Embryonic facial prominence (tissue), 1 donor: Measurements from ENCODE around the gene SNTG2.
A peak's percentile ranks its signal among the peaks of the same experiment; 100 is the strongest.
"Not testable (repeated sequence)": the region's sequence is repeated elsewhere in the genome, so short reads cannot be mapped to it uniquely, and the experiment has no call there.

Experiments used
- DNase-seq: peaks from one replicate; pipeline ENCODE4 v3.0.0-alpha.2; 2016; ENCODE audit errors: extremely low spot score

SNTG2 gene

DNA sequence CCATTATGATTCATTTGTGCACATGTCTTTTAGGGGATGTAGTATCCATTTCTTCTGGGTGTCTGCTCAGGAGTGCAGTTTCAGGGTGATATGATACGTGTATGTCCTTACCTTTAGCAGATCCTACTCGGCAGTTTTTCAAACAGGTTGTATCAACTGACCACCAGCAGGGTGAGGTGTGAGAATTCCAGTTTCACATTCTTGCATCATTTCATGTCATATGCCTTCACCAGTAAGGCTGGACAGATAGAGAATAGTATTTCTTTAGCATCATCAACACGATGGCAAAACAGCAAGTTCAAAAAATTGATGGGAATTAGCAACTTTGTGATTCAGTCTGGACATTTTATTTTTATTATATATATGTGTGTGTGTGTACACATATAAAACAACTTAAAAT lies 232.7 kb downstream of the SNTG2 start:
- DNase-seq: no peak

DNA sequence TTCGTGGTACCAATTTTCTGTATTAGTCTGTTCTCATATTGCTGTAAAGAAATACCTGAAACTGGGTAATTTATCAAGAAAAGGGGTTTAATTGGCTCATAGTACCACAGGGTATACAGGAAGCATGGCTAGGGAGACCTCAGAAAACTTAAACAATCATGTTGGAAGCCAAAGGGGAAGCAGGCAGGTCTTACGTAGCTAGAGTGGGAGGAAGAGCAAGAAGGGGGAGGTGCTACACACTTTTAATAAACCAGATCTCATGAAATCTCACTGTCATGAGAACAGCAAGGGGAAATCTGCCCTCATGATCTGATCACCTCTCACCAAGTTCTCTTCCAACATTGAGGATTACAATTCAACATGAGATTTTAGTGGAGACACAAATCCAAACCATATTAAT lies 235.8 kb downstream of the SNTG2 start:
- no peak for DNase-seq

DNA sequence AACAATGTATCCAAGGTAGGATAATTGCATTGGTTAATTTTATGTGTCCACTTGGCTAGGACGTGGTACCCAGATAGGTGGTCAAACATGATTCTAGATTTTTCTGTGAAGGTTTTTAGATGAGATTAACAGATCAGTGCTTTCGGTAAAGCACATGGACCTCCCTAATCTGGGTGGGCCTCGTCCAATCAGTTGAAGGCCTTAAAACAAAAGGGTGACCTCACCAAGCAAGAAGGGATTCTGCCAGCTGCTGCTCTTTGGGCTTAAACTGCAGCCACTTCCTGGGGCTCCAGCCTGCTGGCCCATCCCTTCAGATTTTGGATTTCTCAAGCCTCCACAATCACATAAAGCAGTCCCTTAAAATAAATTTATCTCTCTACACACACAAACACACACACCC lies 236.5 kb downstream of the SNTG2 start:
- DNase-seq: no peak

DNA sequence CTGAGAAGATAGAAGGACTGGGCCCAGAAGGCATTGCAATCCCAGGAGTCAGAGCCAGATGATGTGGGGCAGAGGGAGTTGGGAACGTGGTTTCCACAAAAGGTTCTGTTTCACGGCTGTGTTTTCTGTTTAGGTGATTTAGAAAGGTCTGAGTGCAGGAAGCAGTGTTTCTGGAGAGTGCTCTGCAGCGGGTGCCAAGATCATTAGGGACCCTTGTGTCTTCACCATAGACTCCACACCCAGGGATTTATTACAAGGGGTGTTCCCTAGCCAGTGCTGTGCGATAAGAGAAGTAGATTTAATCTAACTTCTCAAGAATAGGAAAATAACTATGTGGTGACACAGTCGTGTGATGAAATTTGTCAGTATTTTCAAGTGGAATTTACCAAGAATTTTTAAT lies 241.5 kb downstream of the SNTG2 start:
- DNase-seq: no peak

DNA sequence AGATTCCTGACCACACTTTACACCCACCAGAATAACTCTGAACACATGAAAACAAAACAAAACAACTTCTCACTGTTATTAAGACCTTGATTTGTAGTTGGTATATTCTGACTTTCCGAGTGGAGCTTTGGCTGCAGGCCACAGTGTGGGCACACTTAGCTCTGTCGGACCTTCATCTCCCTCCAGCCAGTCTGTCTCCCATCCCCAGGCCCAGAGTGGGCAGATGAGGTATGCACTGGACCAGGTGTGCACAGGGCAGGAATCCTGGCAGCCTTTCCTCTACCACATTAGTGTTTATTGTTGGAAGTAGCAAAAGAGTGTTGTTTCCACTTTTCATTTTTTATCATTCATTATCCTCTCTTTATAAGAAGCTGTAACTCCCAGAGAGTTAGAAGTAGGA lies 243.2 kb downstream of the SNTG2 start:
- DNase-seq: no peak

DNA sequence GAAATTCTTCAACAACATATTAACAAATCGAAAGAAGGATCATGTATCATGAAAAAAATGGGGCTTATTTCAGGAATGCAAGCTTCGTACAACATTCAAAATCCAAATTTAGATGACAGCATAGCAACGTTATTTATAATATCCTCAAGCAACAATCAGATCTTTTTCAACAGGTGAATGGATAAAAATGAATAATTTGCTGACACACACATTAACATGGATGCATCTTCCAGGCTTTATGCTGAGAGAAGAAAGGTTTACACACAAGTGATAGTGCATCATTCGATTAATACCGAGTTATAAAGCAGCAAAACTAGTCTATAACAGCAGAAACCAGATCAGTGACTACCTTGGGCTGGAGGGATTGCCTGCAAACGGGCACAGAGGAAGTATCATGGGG lies 253.1 kb downstream of the SNTG2 start:
- DNase-seq: no peak

DNA sequence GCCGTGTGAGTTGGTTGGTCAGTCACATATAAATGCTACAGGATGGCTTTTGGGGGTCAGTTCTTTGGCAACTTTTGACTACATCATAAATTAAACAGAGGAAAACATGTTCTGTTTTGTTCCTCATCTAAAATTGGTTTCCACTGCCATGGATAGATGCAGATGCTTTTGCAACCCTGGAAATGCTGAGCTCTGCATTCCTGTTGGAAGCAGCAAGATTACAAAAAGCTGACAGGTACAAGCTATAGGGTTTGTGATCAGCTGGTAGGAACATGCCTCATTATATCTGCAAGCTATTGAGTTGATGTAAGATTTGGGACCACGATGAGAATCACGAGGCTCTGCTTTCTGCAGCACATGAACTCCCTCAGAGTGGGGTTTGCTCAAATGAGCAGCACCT lies 255.2 kb downstream of the SNTG2 start:
- no peak for DNase-seq

DNA sequence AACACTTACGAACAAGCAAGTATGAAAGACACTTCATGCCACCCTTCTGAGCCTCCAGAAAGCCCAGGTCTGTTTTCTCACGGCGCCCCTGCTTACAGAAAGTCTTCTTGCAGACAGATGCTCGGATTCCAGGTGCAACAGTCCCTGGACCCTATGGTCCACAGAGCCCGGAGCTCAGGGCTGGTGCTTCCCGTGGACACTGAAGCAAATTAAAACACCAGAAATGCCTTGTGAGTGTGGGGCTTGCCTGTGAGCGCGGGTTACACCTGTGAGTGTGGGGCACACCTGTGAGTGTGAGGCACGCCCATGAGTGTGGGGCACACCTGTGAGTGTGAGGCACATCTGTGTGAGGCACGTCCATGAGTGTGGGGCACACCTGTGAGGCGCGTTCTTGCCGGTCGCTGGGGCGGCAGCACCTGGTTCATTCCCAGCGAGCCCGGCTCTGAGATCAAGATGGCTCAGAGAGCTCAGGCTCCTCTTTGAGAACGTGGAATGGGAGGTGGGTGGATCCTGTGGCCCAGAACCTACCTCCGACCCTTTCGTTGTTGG lies 257.4 kb downstream of the SNTG2 start:
- no peak for DNase-seq

DNA sequence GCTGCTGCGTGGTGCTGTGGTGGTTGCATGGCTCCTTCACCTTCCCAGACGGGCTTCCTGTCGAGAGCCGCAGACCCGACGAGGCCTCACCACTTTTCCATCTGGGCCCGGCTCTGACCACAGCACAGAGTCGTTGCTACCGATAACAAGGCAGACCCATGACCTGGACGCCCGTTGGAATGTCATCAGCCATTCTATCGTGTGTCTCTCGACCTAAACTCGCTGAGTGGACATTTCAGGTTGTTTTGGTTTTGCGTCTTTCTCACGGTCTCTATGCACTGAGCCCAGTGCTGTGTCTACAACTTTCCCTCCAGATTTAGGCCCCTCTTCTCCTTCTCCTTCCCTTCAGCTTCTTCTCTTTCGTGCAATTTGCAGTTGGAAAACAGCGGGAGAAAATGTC lies 257.9 kb downstream of the SNTG2 start:
- no peak for DNase-seq

DNA sequence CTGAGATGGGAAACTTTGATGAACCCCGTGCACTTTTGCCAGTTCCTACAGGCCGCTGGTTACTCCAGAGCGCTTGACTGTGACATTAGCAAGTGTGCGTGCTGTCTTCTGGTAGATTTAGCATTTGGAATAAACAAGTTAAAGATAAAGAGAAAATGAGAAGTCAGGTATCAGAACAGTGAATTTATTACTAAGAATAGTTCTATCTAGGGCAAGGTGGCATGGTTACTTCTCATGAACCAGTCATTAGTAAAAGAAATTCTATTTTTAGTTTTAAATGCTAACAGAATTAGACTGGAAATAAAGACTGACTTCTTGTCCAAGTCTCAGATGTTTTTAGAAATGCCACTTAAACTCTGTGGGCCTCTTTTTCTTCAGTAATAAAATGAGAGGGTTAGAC lies 258.6 kb downstream of the SNTG2 start:
- DNase-seq: no peak

DNA sequence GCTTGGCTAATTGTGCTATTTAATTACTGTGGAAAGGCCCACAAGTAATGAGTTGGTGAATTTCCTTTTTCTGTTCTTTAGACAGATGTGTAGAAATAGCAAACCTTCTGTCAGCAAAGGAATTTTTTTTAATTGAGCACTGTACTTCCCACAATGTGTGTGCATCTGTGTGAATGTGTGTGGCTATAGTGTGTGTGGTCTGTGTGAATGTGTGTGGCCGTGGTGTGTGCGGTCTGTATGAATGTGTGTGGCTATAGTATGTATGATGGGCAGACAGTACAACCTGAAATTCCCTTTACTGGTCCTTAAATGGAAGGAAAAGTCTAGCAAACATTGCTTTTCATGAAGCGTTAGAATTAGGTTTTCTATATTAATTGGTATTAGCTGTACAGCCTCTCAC lies 259.1 kb downstream of the SNTG2 start:
- DNase-seq: no peak

DNA sequence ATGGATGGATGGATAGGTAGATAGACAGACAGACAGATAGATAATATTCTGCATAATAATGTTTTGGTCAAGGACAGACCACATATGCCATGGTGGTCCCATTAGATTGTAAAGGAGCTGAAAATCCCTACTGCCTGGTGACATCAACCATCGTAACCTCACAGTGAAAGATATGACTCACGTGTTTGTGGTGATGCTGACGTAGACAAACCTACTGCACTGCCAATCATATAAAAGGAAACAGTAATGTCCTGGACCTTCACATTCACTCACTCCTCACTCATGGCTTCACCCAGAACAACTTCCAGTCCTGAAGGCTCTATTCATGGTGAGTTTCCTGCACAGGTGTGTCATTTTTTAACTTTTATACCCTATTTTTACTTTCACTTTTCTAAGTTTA lies 259.7 kb downstream of the SNTG2 start:
- no peak for DNase-seq

DNA sequence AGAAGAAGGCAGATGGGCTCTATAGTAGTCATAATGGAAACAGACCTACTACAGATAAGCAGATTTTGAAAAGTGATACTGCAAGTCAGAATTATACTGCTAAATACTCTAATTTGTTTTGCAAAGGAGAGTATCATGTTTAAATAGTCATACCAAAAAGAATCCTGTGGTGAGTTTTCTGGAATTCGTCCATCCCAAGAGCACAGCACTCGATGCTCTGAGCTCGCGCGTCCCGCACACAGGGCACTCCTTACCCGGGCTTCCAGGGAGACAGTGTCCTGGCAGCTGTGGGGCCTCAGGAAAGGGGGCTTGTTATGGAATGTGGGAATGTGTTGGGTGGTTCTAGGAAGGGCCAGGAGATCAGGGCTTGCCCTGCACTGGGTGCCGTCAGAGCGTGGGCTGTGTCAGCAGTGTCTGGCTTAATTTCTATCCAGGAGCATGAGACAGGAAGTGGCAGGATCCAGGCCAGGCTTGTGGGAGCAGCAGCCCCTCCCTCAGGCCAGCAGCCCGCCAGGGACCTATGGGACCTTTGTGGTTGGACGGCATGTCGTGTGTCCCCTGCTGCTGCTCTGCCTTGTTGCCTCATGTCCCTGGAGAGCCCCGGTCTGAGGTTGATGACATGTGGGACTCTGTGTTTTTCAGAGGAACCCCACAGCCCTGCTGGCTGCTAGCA lies 269.4 kb downstream of the SNTG2 start:
- peak; percentile 36 for DNase-seq

DNA sequence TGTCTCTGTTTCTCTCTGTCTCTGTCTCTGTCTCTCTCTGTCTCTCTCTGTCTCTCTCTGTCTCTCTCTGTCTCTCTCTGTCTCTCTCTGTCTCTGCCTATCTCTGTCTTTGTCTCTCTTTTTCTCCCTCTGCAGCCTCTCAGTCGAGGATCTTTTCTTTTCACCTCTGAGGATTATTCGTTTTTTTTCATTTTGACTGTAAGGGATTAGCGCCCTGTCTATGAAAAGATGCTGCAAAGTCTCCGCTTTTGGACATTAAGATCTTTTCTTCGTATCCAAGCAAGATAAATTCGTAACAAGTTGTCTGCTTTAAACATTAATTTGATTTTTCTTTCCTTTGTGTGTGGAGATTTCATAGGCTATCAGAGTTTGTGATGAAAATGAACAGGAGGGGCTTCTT lies 271.4 kb downstream of the SNTG2 start:
- no peak for DNase-seq

DNA sequence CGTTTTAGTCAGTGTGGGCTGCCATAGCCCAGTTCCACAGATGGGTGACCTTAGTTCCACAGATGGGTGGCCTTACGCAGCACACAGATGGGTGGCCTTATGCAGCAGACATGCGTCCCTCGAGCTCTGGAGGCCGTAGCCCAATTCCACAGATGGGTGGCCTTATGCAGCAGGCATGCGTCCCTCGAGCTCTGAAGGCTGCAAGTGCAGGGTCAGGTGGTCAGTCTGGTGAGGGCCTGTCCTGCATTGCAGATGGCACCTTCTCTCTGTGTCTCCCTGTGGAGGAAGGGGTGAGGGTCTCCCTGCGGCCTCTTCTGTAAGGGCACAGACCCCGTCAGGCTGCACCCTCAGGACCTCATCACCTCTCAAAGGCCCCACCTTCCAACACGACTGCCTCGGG lies 273.1 kb downstream of the SNTG2 start:
- DNase-seq: no peak

DNA sequence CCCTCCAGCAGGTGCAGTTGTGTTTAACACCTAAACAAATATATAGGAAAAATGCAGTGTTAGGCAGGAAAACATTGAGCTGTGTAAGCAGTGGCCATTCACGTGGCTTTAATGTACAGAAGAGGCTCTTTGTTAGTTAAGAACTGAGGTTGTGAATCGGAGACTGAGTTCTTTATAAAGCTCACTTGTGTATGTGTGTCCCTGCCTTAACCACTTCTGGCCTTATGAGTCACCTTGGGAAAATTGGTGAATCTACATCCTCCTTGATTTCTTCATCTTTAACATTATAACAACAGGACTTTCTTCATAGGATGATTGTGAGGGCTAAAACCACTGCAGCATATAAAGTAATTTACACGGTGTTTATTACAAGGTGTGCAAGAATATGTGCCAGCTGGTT lies 274.3 kb downstream of the SNTG2 start:
- DNase-seq: no peak

DNA sequence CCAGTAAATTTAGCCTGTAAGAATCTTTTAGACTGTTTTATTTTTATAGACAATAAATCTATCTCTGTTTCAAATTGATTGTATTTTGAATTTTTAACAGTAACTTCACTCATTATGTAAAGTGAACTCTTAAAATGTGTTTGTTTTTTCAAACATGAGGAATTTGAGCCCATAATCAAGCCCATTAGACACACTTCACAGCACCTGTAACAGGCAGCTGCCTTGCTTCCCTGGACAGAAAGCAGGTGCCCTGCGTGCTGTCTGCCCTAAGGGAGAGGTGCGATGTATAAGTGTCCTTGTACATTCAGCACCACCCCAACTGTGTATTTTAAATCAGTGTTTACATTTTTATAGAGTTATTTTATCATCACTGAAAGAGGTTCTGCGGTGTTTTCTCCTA lies 276.1 kb downstream of the SNTG2 start:
- DNase-seq: no peak

DNA sequence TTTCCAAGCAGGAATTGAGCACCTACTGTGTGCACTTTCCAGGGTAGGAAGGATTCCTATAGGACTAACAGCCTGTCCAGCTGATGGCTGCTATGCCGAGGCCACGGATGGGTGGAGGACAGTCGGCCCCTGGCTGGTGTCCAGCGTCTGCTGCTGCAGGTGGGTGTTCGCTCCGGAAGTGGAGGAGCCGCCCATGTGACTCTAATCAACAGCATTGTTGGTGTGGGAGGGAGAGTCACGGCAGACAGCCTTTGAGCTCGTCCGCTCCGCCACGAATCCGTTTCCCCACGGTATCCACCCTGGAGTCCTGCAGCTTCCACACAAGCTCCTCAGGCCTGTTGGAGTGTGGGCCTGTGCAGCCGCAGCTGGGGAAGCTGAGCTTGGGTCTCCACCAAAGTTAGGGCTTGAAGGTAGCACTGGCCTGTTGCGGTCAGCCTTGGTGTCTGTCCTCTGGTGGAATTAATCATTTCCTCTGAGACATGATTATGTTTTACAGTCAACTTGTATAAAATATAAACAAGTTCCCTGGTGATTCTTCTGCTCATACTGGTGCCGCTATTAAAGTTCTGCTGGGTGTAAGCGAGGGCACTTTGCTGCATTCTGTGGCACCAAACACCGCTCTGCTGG lies 276.7 kb downstream of the SNTG2 start:
- no peak for DNase-seq

DNA sequence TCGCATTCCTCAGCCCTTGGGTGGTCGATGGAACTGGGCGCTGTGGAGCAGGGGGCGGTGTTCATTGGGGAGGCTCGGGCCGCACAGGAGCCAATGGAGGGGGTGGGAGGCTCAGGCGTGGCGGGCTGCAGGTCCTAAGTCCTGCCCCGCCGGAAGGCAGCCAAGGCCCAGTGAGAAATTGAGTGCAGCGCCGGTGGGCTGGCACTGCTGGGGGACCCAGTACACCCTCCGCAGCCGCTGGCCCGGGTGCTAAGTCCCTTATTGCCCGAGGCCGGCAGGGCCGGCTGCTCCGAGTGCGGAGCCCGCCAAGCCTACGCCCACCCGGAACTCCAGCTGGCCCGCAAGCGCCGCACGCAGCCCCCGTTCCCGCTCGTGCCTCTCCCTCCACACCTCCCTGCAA lies 278.9 kb downstream of the SNTG2 start:
- not testable (repeated sequence) for DNase-seq

DNA sequence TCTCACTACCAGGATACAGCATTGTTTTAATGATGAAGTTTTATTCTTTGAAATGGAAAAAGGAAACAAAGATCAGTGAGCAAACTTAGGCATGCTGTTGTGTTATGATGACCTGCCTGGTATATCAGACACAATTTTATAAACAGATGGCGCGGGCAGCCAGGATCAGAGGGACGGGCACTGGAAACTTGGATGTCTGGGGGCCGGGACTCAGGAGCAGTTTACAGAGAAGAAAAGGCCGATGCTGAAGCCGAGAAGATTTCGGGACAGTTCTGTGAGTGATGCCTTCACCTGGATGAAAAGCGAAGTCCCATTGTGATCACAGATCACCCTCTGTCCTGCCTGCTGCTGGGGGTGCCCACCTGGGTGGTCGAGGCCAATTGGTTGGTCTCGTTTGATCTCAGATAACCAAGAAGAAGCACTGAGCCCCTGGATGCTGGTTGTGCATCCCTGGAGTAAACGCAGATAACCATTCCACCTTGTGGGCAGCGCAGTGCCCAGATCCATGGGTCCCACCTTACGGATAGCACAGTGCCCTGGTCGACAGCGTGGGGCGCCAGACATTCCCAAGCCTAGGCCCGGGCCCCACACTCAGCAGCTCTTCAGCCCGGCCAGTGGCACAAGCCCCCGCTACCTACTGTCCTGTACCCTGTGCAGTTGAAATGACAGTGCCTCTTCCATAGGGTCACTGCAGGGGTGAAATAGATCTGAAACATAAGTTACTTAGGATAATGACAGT lies 279.7 kb downstream of the SNTG2 start:
- no peak for DNase-seq

DNA sequence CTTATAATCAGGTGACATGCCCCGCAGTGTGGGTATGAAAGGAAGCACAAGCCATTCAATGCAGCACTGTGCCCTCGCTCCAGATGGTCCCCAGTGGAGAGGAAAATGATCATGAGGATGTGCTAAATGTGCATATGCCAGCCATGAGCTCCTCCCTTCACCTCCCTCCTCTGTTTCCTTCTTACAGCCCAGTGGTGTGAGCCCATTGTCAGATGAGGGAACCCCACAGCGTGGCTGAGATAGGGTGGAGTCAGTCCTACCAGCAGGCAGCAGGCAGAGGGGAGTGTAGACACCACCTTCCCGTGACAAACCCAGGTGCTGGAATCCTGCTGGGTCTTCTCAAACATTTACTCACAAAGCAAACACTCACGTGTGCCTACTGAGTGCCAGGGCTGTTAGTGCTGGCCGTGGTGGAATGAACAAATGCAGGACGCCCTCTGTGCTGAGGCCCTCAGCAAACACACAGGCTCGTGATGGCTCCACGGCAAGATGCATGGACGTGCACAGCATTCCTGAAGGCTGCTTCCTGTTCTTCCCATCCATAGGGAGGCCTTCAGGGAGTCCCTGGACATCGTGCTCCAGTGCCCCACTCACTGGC lies 280.9 kb downstream of the SNTG2 start:
- no peak for DNase-seq

DNA sequence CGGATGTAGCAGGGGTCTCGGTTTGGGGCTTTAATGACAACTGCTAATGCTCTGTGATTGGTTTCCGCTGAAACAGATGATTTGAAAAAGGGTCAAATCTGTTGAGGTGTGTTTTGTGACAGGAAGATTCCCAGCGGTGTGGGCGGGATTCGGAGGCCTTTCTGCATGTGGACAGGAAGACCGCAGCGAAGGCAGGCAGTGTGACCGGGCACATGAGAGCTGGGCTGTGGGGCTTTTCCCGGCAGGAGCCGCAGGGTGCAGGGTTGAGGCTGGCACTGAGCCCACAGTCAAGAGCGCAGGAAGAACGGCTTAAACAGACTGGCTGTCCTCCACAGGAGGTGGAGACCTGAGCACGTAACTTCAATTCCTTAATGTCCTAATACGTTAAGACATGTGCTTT lies 282.6 kb downstream of the SNTG2 start:
- no peak for DNase-seq
